GM18951 (cell line): ENCODE measurements around the gene RIC3.

Source experiments
- POLR2A ChIP-seq: IDR thresholded peaks from 4 replicates; pipeline ENCODE4 v1.6.1; 2011; ENCODE audit warnings: mild to moderate bottlenecking; ENCODE audit not compliant: insufficient read length, insufficient read depth; ENCODE audit errors: extremely low read depth
- in situ Hi-C: fragments of 300-500 bp; cut with MboI; formaldehyde crosslinking; loops from one replicate; pipeline ENCODE4 v1.12.0; 2022; ENCODE audit warnings: low sequenced_read_pairs, mixed read lengths, inconsistent platforms; ENCODE audit not compliant: unreplicated experiment

RIC3 gene

DNA sequence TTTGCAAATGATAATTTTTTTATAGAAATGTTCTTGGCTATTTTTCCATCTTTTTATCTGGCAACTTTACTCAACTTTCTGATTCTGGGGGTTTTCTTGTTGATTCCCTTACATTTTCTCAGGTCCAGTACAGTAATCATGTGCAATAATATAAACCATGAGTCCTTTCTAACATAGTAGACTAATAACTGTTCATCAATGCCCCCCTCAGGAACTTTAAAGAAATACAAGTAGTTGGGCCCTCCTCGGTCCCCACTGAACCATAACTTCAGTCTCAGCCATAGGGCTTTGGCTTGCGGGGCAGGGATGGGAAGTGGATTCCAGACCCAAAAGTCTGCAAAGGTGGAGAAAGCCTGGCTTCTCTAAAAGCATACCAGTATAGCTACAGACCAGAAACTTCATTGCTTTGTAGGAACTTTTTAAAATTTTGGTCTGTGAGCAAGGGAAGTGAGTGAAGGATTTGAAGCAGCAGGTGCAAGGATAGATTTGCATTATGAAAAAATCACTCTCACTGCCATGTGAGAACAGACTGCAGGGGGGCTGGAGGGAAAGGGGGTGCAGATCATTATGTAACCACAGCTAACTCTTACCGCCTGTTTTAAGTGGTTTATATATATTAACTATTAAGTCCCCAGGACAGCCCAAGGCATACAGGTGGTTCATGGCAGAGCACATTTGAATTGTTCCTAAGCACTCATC is 98.3 kb downstream of the RIC3 start:
- in situ Hi-C loops: no loop called here
- no peak for TF ChIP-seq POLR2A

DNA sequence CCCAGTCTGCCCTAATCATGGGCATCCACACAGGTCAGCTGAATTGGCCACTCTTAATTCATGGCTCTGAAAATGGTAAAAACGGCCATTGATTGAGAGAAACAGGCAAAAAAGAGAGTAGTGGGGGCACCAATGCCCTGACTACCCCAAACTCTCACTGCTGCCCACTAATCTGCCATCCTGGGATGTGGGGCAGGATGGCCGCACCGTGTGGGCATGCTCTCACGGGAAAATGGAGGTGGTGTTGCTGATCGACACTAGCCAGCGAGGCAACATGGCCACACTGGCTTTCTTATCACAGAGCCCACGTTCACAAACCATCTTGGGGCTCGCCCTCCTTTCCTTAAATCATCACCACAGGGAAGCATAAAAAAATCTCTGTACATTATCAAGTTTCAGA is 99.1 kb downstream of the RIC3 start:
- in situ Hi-C loops: no loop called here
- TF ChIP-seq POLR2A: no peak

DNA sequence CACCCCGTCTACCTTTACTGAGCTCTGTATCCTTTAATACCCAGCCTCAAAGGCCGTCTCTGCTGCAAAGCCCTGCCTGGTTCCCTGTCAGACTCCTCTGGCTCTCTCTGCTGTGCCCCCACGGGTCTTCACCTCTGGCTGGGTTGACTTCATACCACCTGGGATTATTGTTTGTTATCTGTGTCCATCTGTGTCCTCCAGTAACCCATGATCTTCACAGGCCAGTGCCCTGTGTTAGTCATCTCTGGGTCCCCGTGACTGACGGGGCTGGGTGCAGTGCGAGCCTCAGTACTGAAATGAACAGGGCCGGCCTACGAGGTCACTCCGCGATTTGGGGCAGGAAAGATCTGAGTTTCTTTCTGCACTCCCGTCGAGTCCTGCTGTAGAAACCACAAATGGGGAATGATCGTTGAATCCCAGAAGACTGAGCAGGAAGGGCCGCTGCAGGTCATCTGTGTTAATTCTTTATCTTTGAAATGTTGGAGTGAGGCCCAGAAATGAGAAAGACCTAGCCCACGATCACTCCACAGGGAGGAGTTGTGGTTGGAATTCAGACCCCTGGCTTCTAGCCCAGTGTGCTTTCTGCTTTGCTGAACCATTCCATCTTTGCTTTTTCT is 100.1 kb downstream of the RIC3 start:
- in situ Hi-C loops: no loop called here

DNA sequence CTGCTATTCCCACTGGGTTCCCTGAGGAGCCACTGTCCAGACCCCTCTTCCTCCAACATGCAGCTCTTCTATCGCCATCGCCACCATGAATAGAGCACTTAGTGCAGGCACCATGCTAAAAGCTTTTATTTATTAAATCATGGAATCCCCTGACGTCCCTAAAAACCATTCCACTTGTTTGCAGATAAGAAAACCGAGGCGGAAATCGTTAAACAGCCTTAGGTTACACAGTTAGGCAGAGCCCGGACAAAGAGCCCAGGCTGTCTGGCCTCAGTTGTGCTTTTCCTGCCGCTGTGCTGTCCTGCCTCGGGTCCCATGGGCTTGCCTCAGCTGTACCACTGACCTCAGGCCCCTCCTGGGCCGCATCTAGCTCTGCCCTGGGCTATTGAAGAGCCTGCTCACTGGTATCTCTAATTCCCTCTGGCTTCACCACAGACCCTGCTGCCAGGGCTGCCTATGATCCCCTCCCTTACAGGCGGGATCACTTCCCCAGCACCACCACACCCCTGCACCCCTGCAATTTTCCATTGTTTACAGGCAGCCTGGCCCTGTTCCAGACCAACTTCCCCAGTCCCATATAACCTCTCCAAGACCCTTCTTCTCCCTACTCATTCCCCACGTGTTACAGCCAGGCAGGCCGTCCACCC is 100.8 kb downstream of the RIC3 start:
- in situ Hi-C loops: no loop called here
- no peak for TF ChIP-seq POLR2A

More for the DNA sequence above, 100.1 kb downstream of the RIC3 start:
- no peak for TF ChIP-seq POLR2A

DNA sequence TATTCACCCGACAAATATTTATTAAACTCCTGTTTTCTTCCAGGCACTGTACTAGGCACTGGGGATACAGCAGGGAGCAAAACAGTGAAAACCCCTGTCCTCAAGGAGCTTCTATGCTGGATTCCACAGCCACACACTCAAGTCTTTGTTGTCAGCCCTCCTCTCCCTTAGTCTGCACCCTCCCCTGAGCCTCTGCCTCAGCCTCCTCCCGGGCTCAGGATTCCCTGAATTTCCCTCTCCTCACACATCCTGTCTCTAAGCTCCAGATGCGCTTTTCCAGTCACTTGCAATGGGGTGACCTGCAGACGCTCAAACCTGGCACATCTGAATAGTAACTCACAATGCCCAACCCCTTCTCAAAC is 101.3 kb downstream of the RIC3 start:
- in situ Hi-C loops: no loop called here
- TF ChIP-seq POLR2A: no peak

DNA sequence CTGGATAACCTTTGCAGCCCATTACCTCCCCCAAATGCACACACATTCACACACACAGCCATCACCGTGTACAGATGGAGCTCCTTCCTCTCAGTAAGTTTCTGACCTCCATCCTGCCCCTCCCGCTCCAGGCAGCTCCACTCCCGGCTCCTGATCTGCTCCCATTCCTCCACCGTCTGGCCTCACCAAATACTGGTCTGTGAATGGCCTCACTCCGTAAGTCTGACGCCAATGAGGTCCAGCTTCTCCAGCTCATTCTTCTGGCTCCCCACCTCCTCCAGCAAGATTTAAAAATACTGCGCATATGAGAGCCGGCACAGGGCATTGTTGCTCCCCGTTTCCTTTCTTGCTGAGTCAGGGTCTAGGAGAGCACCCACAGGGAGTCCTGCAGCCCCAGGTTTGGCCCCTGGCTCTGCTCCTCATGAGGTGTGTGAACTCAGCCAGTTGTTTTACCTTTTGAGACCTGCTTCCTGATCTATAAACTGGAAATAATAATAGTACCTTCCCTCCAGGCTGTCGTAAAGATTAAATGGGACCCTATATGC is 101.8 kb downstream of the RIC3 start:
- in situ Hi-C loops: no loop called here
- no peak for TF ChIP-seq POLR2A

DNA sequence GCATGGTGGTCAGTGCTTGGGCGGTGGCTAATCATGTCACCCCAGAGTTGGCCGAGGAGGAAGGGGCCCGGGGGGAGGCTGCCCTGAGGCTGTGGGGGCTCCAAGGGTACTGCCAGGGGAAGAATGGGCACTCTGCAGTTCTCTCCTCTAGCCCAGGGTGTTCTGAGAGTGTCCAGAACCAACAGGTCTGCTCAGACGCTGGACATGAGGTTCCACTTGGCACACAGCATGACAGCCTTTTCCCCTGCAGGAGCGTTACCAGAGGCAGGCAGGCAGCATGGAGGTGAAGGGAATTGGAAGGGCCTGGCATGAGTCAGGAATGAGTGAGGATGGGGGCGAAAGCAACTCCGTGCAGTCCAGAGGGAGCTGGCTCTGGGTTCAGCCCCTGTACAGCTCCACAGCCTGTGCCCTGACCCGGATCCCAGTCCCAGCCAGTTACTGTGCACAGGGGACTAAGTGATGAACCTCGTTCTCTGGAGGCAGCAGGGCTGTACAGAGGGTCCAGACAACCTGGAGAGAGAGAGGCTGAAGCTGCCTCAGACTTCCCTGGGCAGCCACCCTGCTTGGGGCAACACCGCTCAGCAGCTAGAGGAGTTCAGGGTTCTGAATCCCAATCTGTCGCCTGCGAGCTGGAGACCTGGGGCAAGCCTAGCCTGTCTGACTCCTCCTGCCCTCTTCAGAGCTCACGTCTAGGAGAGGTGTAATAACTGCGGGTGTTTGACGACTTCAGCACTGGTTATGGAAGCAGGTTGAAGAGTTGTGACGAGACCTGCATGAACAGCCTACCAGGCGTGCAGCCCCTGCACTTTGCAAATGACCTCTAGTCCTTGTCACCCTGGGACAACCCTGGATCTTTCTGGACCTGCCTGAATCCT is 102.6 kb downstream of the RIC3 start:
- no peak for TF ChIP-seq POLR2A
- in situ Hi-C loops: no loop called here

DNA sequence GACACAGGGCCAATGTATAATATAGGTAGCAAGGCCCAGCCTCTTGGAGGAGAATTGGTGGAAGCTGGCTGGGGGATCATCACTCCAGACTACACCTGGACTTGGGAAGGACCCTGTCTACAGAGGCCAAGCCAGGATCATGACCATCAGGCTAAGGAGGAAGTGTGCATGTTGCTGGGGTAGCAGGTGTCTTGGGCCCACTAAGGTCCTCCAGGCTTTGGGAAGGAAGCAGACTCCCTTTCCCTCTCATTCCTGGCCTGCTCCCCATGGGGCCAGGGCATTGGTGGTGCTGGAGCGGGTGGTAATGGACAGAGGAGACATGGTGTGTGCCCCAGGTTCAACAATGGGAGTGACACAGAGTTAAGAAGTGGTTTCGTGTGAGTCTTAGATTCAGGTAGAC is 103.8 kb downstream of the RIC3 start:
- in situ Hi-C loops: no loop called here

DNA sequence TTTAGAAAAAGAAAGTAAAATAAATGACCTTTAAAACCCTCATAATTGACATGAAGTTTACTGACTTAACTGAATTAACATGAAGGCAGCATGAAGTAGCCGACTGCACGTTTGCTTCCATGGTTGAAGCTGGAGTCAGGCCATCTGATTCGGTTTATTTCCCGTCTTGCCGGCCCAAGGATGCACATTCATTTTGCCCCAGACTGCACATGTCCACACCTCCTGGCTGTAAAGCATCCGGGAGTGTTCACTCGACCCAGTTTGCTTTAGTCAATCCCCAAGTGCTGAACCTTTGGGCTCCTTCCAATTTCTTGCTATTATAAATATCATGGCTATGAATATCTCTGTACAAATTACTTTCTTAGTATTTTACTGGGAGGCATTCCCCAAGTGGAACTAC is 105.5 kb downstream of the RIC3 start:
- in situ Hi-C loops: no loop called here

More for the DNA sequence above, 103.8 kb downstream of the RIC3 start:
- no peak for TF ChIP-seq POLR2A

DNA sequence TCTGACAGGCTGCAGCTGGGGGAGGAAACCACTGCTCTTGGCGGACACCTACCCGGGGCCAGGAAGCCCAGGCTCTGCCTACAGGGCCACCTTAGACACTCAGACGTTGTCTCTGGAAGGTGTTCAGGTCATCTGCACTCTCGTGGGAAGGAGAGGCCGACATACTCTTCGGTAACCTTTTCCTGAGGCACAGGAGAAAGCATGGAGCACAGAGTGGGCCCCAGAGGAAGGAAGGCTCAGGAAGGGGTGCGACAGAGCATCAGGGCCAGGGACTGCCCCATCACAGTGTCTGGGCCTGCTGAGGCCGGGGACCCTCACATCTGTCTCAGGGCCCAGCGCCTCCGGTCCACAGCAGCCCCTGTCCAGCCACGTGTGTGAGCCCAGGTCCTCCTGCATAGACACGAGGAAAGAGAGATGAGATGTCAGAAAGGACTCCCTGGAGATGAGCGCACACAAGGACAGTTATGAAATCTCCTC is 106.0 kb downstream of the RIC3 start:
- in situ Hi-C loops: no loop called here
- TF ChIP-seq POLR2A: no peak

More for the DNA sequence above, 105.5 kb downstream of the RIC3 start:
- no peak for TF ChIP-seq POLR2A

DNA sequence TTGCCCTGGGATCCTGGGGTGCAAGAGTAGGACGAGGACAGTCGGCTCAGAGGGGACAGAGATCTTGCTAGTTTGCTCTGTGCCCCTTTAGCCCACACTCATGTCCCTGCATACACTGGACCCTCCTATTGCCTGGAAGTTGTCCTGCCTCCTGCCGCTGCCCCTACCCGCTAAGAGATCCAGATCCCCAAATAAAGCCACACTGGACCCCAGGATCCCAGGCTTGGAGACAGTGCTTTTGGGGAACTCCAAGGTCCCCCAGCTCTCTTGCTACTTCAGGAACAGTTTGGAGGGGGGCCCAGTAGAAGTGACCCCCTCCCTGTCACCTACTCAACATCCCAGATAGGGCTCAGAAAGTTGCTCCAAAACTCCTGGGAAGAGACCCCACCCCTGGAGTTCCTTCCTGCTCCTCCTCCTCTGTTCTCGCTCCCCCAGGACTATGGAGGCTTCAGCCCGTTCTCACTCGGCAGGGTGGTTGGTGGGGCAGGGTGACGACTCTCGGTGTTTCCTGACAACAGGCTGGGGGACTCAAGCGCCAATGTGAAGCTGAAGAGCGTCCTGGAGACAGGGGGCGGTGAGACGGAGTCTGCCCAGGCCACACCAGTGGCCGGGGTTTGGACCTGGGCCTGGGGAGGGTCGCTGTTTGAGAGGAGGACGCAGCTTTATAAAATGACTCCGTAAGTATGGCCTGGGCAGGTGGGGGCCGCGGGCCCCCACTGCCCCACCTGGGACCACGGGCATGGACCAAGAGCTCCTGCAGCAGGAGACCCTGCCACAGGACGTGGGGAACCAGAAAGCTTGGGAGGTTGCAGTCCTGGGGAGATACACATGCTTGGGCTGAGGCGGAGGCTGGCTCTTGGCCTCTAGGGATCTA is 107.0 kb downstream of the RIC3 start:
- no peak for TF ChIP-seq POLR2A
- in situ Hi-C loops: no loop called here
